Measurements from ENCODE around the gene SNN. TPM values are rescaled to one million over a fixed set of nuclear protein-coding genes. Genes with fewer than 3 reads are reported as not detected.

The SNN gene
- total and polyA plus RNA-seq, 7 experiments from 2014 or later: 17.0 to 86.8 (median 34.3) TPM

- H3K9me3 Mint-ChIP-seq: no peaks in the 10 kb centered on the region
- no peak overlapping the region for H3K27ac Mint-ChIP-seq
- CTCF ChIA-PET: no interaction called here
- H3K27me3 Mint-ChIP-seq: no peaks in the 10 kb centered on the region
- POLR2A ChIA-PET: no interaction called here
- ATAC-seq: no peak
- intact Hi-C loops (cut with micrococcal nuclease): no loop called here
- Histone ChIP-seq H3K27ac (ENCODE audit: low read depth, low read length) (no peak overlapping the region), H3K4me1 (ENCODE audit: control insufficient read depth in 2 of 2, insufficient read depth in 2 of 2, low read length in 2 of 2) (peaks cover 0 to 3% of the 10 kb centered on the region in 2 donors), H3K27me3 (ENCODE audit: control insufficient read depth in 2 of 2, insufficient read depth in 2 of 2, low read length in 2 of 2) (no peaks in the 10 kb centered on the region), H3K4me3 (ENCODE audit: low read length) (no peak overlapping the region), H3K36me3 (ENCODE audit: control insufficient read depth in 2 of 3, insufficient read depth in 3 of 3, low read length in 3 of 3) (peaks cover 8 to 61% (median 18%) of the 10 kb centered on the region in 3 experiments), H3K9me3 (ENCODE audit: control insufficient read depth in 2 of 3, low read length in 3 of 3) (no peaks in the 10 kb centered on the region)
- H3K4me3 Mint-ChIP-seq: no peak overlapping the region
- DNase-seq: no peak
- peaks cover 6 to 43% (median 27%) of the 10 kb centered on the region in 5 donors for H3K36me3 Mint-ChIP-seq
- H3K4me1 Mint-ChIP-seq: peaks cover 10 to 46% (median 40%) of the 10 kb centered on the region in 7 donors
These were observed 57.8 kb downstream of the SNN start for GRCh38 chr16:11726008-11726407.

DNA sequence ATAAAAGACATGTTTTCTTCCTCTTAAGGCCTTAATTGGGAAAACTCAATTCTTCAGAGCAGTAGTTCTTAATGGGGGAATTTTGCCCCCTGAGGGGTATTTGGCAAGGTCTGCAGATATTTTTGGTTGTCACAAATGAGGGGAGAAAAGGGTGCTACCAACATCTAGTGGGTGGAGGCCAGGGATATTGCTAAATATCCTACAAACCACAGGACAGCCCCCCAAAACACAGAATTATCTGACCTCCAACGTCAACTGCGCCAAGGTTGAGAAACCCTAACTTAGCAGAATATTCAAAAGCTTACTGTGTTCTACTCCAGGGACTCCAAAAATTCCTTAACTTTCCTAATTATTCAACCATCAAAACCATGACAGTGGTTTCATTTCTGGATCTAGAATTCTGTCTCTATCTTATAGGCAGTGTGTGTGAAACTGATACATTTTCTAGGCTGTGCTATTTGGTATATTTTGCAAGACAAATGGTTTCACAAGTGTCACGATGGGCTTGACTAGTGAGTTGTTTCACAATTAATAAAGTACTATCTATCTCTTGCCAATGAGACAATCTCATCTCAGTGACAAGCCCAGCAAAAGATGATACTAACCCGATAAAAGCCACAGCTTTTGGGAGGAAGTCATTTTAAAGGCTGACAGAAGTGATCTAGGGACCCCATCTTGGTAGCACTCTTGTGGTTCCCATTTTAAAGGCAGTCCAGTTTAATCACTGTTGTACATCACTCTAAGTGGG, 59.7 kb downstream of the SNN start:
- Histone ChIP-seq H3K4me3 (ENCODE audit: low read length) (no peak overlapping the region), H3K4me1 (ENCODE audit: control insufficient read depth in 2 of 2, insufficient read depth in 2 of 2, low read length in 2 of 2) (peaks cover 0 to 3% of the 10 kb centered on the region in 2 donors), H3K36me3 (ENCODE audit: control insufficient read depth in 2 of 3, insufficient read depth in 3 of 3, low read length in 3 of 3) (peaks cover 14 to 66% (median 25%) of the 10 kb centered on the region in 3 experiments), H3K27ac (ENCODE audit: low read depth, low read length) (no peak overlapping the region), H3K9me3 (ENCODE audit: control insufficient read depth in 2 of 3, low read length in 3 of 3) (no peaks in the 10 kb centered on the region), H3K27me3 (ENCODE audit: control insufficient read depth in 2 of 2, insufficient read depth in 2 of 2, low read length in 2 of 2) (no peaks in the 10 kb centered on the region)
- ChIA-PET CTCF (no interaction called here), POLR2A (interaction anchor here (2.1 kb wide), 1 partner anchor 14 kb away, joined by 4 read pairs; no protein-coding TSS in a partner anchor)
- intact Hi-C loops (cut with micrococcal nuclease): no loop called here
- Mint-ChIP-seq H3K27me3 (no peaks in the 10 kb centered on the region), H3K9me3 (no peaks in the 10 kb centered on the region), H3K36me3 (peaks cover 0 to 42% (median 36%) of the 10 kb centered on the region in 5 donors), H3K4me3 (no peak overlapping the region), H3K4me1 (peaks cover 15 to 56% (median 47%) of the 10 kb centered on the region in 7 donors), H3K27ac (peak overlapping the region in 3 of 9 donors; percentile 17 to 61 (median 56))
- DNase-seq (no peak), ATAC-seq (peak; percentile 73)

Other genes with a start within 250 kb of the SNN start
- 100 to 1,000 TPM; 126 to 278 (median 208) TPM for gene LITAF, start 81.5 kb upstream of the SNN start, total RNA-seq
- 100 to 1,000 TPM; 525 to 563 TPM for gene LITAF, start 81.5 kb upstream of the SNN start, polyA plus RNA-seq
- 10 to 100 TPM; 41.2 to 80.5 (median 55.1) TPM for gene TXNDC11, start 74.4 kb downstream of the SNN start, total RNA-seq
- gene TXNDC11, start 74.4 kb downstream of the SNN start, polyA plus RNA-seq: 10 to 100 TPM; 36.7 to 60.3 TPM
- 100 to 1,000 TPM in 1 of 5 experiments, 10 to 100 TPM in 4; 86.9 to 102 (median 88.6) TPM for gene ZC3H7A, start 128.8 kb downstream of the SNN start, total RNA-seq
- gene ZC3H7A, start 128.8 kb downstream of the SNN start, polyA plus RNA-seq: 10 to 100 TPM; 40.1 to 44.9 TPM
- gene RSL1D1, start 183.1 kb downstream of the SNN start, total RNA-seq: 100 to 1,000 TPM; 141 to 255 (median 219) TPM
- 100 to 1,000 TPM; 281 to 312 TPM for gene RSL1D1, start 183.1 kb downstream of the SNN start, polyA plus RNA-seq
- 100 to 1,000 TPM in 3 of 5 experiments, 10 to 100 TPM in 2; 92.8 to 148 (median 101) TPM for gene GSPT1, start 247.5 kb downstream of the SNN start, total RNA-seq
- gene GSPT1, start 247.5 kb downstream of the SNN start, polyA plus RNA-seq: 10 to 100 TPM; 71.0 to 92.7 TPM